B cell (primary cell): ENCODE data around the gene NAMPT.

Experiments used
- EZH2 ChIP-seq: IDR thresholded peaks from 2 replicates; pipeline ENCODE4 v1.6.1; 2012; ENCODE audit warnings: borderline replicate concordance, low read depth, mild to moderate bottlenecking, moderate library complexity, low read length; ENCODE audit not compliant: insufficient read depth, poor library complexity, severe bottlenecking
- TF ChIP-seq, protein P1 (sequence below): fragments of 200-600 bp; IDR thresholded peaks from one replicate; pipeline ENCODE4 v1.8.0; 2022; ENCODE audit warnings: antibody characterized with exemption, mild to moderate bottlenecking

DNA sequence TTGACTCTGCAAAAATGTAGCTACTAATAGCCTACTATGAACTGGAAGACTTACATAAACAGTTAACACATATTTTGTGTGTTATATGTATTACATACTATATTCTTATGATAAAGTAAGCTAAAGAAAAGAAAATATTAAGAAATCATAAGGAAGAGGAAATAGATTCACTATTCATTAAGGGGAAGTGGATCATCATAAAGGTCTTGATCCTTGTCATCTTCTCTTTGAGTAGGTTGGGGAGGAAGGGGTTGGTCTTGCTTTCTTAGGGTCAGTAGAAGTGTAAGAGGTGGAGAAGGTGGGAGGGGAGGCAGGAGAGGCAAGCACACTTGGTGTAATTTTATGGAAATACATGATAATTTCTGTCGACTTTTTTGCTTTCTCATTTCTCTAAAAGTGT is 81.3 kb downstream of the NAMPT start:
- TF ChIP-seq, protein P1, sequence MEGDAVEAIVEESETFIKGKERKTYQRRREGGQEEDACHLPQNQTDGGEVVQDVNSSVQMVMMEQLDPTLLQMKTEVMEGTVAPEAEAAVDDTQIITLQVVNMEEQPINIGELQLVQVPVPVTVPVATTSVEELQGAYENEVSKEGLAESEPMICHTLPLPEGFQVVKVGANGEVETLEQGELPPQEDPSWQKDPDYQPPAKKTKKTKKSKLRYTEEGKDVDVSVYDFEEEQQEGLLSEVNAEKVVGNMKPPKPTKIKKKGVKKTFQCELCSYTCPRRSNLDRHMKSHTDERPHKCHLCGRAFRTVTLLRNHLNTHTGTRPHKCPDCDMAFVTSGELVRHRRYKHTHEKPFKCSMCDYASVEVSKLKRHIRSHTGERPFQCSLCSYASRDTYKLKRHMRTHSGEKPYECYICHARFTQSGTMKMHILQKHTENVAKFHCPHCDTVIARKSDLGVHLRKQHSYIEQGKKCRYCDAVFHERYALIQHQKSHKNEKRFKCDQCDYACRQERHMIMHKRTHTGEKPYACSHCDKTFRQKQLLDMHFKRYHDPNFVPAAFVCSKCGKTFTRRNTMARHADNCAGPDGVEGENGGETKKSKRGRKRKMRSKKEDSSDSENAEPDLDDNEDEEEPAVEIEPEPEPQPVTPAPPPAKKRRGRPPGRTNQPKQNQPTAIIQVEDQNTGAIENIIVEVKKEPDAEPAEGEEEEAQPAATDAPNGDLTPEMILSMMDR: no peak
- TF ChIP-seq EZH2: no peak
